HG03432 (cell line): Measurements from ENCODE around the gene CRBN.

Experiments
- ATAC-seq: cut with Tn5 transposase; IDR thresholded peaks from one replicate; pipeline ENCODE4 v1.9.1; 2021; ENCODE audit warnings: mild to moderate bottlenecking, moderate library complexity; ENCODE audit not compliant: unreplicated experiment

CRBN gene

DNA sequence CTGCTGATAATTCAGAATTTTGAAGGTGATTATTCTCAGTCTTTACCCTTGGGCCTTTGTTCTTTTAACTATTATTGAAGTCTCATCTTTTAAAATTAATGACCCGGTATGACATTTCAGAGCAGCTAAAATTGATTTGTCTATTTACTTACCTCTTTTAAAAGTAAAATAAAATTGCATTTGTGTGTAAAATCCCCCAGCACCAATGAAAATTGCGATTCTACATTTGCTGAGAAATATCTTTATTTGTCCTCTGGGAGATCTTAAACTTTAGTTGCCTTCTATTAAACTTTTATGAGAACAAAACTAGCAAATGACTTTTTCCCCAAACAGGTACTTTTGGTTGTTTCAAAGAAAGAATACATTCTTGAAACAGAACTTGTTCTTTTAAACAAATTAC is 61.8 kb downstream of the CRBN start:
- ATAC-seq: no peak

DNA sequence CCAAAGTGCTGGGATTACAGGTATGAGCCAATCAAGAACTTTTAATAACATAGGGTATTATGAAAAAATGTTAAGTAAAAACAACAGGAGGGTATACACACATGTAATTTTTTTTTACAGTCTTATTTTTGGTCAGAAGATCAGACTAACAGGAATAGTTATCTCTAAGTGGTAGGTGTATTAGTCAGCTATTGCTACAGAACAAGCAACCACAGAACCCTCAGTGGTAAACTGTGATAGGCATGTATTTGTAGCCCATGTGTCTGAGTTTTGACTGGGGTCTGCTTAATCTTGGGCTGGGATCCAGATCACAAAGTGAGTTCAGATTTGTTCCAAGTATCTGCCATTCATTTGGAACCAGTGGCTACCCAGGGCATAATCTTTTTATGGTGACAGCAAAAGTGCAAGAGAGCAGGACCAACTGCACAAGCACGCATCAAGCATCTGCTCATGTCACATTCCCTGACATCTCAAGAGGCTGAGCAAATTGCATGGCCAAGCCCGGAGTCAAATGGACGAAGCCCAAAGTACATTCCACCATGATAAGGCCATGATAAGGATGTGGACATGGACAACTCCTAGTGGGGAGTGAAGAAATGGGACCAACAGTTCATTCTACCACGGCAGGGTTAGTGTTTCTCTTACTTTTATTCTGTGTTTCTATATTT is 66.3 kb downstream of the CRBN start:
- ATAC-seq: no peak

DNA sequence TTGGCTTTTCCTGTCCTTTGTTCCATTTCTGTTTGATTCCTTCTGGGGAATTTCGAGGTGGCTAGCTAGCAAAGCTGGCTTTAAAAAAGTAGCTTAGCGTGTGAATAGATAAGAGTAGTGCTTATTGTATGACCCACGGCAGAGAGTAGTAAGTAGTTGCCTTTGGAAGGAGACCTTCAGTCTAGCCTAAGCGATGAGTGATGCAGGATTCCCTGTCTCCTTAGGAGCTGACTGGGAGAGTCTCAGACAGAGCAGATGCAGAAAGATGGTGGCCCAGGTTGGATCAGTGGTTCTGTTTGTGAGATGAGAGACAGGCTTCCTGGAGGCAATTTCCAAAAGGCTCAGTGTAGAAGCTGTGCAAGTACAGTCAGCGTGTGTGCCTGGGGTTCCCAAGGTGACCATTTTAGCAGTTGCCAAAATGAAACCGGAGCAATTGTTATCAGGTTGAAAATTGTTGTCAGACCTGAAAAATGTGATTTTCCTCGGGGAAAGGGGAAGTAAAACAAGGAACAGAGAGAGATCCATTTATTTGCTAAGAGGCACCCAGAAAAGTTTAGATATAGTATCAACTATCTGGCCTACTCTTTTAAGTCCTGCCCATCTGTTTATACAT is 68.6 kb downstream of the CRBN start:
- ATAC-seq: no peak

DNA sequence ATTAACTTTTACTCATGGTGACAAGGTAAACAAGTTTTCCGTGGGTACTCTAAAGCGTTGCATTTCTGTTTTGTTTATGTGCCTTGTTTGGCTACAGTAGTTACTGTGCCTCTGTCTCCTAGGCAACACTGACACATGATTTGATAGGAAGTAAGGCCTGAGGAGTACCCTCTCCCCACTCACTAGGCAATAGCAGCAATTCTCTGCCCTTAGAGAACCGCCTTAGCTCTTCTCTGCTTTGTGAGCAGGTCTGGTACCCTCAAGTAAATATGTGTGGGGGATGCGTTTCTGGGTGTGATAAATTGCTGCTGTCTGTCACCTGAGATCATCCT is 69.2 kb downstream of the CRBN start, which contains the start of gene IL5RA:
Gene IL5RA (minus strand): TSS at position 76 of the 332 bp plus-strand sequence. CDS start 5,390 bp downstream, outside the sequence.
- peak; percentile 71 for ATAC-seq

DNA sequence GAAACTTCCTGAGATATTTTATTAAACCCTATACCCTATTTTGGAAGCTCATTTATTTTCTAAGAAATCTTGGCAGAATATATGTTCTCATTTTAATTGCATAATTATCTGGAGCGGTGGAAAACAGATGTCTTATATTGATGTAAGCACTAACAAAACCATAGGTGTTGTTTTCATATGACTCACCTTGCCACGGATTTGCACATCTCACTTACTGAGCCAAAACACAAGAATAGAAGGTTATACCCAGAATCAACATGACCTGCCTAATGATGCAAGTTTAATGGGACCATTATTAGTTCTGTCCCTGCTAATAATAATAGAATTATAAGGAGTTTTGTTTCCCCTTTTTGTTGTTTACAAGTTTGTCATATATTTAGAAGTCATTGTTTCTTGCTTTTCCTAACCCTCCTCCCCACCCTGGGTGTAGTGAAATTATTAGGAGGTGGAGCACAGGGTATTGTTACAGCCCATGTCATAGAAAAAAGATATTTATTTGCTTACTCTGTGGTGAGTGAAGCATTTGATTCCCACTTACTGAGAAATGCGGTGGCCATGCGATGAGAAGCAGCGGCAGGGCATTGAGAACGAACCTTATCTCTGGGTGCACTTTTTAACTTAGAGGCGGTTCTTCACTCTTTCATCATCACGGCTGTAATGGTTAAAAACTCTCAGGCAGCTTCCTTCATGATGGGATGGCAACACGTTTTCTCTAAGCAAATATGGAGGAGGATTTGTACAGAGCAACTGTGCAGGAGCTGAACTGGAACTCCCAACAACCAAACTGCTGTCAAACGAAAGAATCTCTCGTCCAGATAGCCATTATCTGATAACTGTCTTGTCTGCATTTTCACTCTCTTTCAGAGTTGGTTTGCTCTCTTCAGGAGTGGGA is 69.8 kb downstream of the CRBN start:
- peak; percentile 83 for ATAC-seq

DNA sequence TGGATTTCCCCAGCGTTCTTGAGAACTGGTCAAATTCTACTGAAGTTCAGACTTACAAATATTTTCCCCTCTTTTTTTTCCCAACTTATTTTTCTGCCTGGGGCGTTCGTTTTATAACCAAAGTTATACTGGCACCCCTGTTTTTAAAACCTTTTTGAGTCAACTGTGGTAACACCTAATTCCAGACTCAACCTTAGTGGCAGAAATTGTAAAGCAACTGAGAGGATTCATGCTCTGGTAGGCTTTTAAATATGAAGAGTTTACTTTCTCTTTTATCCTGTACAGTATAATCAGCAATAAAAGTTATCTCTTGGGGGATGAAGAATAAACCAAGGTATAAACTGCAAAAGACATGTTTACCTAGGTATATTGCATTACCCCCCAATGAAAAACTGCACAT is 71.6 kb downstream of the CRBN start:
- ATAC-seq: no peak

DNA sequence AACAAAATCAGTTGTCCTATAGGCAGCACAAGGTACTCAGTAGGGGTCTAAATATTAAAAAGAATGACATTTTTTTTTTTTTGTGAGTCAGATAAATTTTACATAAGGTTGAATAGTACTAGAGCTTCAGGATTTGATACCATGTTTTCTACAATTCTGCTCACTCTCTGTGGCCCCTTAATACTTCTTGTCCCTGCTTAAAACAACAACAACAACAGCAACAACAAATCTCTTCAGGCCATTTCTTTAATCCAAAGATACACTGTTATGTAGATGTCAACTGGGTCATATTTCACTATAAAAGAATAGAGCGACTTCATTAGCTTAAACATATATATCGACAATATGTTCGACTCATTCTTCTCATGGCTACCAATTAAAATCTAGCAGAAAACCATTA is 72.3 kb downstream of the CRBN start:
- ATAC-seq: no peak

DNA sequence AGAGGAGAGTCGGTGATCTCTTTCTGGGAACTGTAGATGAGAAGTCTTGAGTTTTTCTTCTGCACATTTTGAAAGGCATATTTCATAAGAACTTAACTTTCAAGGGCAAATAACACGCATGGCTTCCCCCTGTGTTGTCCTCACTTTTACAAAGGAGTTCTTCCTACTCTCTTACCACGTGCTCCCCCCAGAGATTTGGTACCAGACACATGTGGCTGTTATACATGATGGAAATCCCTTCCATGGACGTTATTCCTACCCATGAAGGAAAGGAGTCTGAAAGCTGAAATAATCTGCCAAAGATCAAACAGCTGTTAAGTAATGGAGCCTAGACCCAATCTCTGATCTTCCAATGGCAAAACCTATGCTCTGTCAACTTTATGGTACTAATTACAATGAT is 73.7 kb downstream of the CRBN start:
- ATAC-seq: no peak

DNA sequence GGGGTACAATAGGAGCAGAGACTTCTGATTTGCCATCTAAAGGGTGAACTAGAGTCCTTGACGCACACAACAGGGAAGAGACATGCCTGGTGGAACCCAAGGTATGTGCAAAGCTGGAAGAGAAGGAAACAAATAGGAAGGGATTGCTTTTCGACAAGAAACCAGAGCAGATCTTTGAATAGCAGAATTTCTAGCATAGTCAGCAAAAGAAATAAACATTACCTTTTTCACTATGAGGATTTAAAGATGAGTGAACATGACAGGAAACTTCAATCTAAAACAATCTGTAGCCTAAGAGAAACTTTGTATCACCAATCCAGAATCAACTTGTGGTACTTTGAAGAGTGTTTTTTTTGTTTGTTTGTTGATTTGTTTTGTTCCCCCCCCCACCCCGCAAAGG is 74.2 kb downstream of the CRBN start:
- ATAC-seq: no peak

DNA sequence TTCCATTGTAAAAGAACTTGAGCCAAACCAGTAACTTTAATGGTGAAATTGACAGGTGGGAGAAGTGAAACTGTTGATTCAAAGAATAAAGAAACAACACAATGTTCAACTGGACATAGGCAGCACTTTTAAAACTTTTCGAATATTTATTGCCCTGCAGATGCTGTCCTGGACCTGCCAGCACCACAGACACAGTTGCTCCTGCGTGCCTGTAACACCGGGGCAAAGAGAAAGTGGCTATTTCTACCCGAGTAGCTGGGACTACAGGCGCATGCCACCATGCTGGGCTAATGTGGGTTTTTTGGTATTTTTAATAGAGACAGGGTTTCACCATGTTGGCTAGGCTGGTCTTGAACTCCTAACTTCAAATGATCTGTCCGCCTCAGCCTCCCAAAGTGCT is 76.7 kb downstream of the CRBN start:
- no peak for ATAC-seq

DNA sequence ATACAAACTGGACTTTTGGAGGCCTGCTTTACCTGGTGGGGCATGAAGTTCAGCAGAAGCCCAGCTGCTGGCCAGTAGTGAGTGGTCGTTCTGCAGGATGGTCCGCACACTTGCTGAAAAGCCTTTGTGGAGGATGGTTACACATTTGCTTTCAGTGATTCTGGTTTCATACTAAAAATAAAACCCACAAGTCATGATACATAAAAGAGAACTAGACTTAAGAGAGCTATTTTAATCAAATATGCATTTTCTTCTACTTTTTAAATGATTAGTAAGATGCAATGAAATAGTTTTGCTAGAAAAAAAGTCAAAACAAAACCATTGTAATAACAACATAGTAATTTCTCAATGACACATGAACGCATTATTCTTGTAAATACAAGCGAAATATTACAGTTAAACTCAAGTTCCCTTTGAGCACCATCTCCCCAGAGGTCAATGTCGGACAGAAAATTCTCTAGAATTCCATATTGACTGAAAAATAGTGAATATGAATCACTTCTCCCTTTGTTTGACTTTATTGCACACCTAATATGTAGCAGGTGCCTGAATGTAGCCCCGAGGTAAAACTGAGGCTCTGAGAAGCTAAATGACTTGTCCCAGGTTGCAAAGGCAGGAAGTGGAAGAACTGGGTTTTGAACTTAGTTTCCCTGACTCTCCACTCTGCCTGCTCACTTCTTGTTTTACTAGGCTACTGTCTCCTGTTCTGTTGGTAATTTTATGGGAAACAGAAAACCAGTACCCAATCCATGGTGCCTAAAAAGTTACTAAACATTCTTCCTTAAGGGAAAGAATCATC is 77.6 kb downstream of the CRBN start:
- ATAC-seq: peak; percentile 77
